Thoracic aorta (tissue), 2 donors: Measurements from ENCODE around the gene ZNF674. TPM values are rescaled to one million over a fixed set of nuclear protein-coding genes. Genes with fewer than 3 reads are reported as not detected.
A peak's percentile ranks its signal among the peaks of the same experiment; 100 is the strongest.

ENCODE experiments used
- ATAC-seq: fragments of 150-250 bp; one replicate; pipeline ENCODE4 v1.8.0; 2017; ENCODE audit warnings: low read depth; ENCODE audit not compliant: insufficient number of reproducible peaks, low FRiP score
- DNase-seq: peaks from one replicate; pipeline ENCODE4 v3.0.0-alpha.2; 2020; ENCODE audit warnings: low spot score
- H3K27ac ChIP-seq, 2 donors: fragments of 200-600 bp; sonication (generic); 1 replicate in 1 of 2; 2 replicates in 1 of 2; pipeline ENCODE4 v1.5.1; 2016; ENCODE audit warnings: mild to moderate bottlenecking in 2 of 2, moderate library complexity in 2 of 2
- H3K27me3 ChIP-seq: fragments of 200-600 bp; sonication (generic); replicated peaks from 2 replicates; pipeline ENCODE4 v1.6.0; 2016; ENCODE audit warnings: mild to moderate bottlenecking; ENCODE audit not compliant: insufficient read depth
- H3K36me3 ChIP-seq: fragments of 200-600 bp; sonication (generic); one replicate; pipeline ENCODE4 v1.5.1; 2016
- H3K4me1 ChIP-seq, 2 donors: fragments of 200-600 bp; sonication (generic); 1 replicate in 1 of 2; 2 replicates in 1 of 2; pipeline versions ENCODE4 v1.5.1 to v1.6.0; 2016; ENCODE audit warnings: low read depth in 2 of 2, mild to moderate bottlenecking in 1 of 2; ENCODE audit not compliant: control insufficient read depth in 1 of 2
- H3K4me3 ChIP-seq: fragments of 200-600 bp; sonication (generic); 2 replicates; pipeline ENCODE4 v1.5.1; 2016; ENCODE audit warnings: mild to moderate bottlenecking
- H3K9me3 ChIP-seq: fragments of 200-600 bp; sonication (generic); 2 replicates; pipeline ENCODE4 v1.5.1; 2016
- total RNA-seq, 2 donors: library from RNA; depleted of rRNA; stranded (reverse); fragments of >200 nt; gene quantifications; one replicate each; pipeline versions ENCODE4 v1.1.0 to v1.2.3, GENCODE V29; 2016
- TF ChIP-seq, protein P1 (sequence below): fragments of 200-600 bp; sonication (generic); IDR thresholded peaks from one replicate; pipeline ENCODE4 v1.5.1; 2019; ENCODE audit warnings: antibody characterized with exemption

Gene ZNF674
- total RNA-seq, 2 donors from 2014 or later = 8.1 to 15.6 TPM

DNA sequence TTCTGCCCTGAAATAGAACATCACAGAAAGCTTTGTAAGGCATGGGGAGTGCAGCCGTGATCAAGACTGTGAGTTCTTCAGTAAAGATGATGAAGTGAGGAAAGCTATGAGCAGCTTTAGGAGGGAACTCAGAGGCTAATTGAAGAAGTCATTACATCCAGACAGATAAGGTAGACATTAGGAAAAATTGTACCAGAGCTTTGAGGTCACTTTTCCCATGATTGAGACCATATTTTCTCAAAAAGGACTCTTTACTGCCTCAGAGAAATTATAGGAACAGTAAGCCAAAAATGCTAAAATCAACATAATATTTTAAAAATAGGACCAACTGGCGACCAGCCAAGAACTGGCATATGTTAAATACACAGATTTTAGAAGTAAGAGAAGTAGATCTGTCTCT, 39.5 kb upstream of the ZNF674 start:
- H3K27ac ChIP-seq = peak overlapping the region in 1 of 2 donors; percentile 81
- no peaks in the 10 kb centered on the region for H3K36me3 ChIP-seq
- TF ChIP-seq, protein P1, sequence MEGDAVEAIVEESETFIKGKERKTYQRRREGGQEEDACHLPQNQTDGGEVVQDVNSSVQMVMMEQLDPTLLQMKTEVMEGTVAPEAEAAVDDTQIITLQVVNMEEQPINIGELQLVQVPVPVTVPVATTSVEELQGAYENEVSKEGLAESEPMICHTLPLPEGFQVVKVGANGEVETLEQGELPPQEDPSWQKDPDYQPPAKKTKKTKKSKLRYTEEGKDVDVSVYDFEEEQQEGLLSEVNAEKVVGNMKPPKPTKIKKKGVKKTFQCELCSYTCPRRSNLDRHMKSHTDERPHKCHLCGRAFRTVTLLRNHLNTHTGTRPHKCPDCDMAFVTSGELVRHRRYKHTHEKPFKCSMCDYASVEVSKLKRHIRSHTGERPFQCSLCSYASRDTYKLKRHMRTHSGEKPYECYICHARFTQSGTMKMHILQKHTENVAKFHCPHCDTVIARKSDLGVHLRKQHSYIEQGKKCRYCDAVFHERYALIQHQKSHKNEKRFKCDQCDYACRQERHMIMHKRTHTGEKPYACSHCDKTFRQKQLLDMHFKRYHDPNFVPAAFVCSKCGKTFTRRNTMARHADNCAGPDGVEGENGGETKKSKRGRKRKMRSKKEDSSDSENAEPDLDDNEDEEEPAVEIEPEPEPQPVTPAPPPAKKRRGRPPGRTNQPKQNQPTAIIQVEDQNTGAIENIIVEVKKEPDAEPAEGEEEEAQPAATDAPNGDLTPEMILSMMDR = no peak
- H3K4me1 ChIP-seq = peaks cover 7 to 51% of the 10 kb centered on the region in 2 donors
- H3K27me3 ChIP-seq = no peaks in the 10 kb centered on the region
- no peak for ATAC-seq
- no peak for DNase-seq
- no peak overlapping the region for H3K4me3 ChIP-seq
- no peaks in the 10 kb centered on the region for H3K9me3 ChIP-seq

DNA sequence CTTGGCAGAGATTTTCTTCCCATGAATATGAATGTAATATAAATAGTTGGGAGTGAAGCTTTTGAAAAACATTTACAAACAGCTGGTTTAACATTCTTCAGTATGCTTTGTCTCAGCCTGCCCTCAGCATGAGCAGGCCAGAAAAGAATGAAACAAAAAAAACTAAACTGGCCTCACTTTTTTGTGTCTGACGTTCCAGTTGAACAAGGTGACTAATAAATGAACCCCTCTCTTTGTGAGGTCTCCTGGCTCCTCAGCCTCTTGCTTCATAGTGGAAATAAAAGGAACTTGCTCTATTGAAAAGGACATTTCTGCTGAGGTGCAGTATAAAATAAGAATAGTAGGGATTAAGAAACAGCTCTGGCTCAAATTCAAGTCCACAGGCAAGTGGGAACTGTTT, 37.7 kb upstream of the ZNF674 start:
- H3K36me3 ChIP-seq = no peaks in the 10 kb centered on the region
- H3K27ac ChIP-seq = peak overlapping the region; percentile 81 to 82
- H3K9me3 ChIP-seq = no peaks in the 10 kb centered on the region
- H3K27me3 ChIP-seq = no peaks in the 10 kb centered on the region
- H3K4me3 ChIP-seq = peak overlapping the region; percentile 4
- ATAC-seq = peak; percentile 56
- TF ChIP-seq, protein P1 = no peak
- peaks cover 6 to 33% of the 10 kb centered on the region in 2 donors for H3K4me1 ChIP-seq
- no peak for DNase-seq

DNA sequence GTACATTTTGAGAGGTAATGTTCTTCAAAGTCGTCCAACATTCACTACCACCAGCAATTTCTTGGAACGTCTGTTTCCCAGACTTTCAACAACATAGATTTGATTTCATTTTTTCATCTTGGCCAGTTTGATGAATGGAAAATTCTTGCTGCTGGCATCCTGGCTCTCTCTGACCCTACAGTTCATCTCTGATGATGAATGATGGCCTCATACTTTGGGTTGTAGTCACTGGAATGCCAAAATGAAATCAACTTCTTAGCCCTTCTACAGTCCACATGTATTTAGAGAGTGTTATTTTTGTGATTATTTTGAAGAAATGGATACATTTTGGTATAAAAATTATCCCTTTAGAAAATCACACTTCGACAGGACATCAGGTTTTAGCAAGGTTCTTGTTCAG, 37.1 kb upstream of the ZNF674 start:
- Histone ChIP-seq H3K27me3 (no peaks in the 10 kb centered on the region), H3K27ac (peak overlapping the region; percentile 81 to 82), H3K36me3 (no peaks in the 10 kb centered on the region), H3K9me3 (no peaks in the 10 kb centered on the region), H3K4me3 (peak overlapping the region; percentile 24), H3K4me1 (peaks cover 3 to 28% of the 10 kb centered on the region in 2 donors)
- peak; percentile 62 for ATAC-seq
- DNase-seq = no peak
- TF ChIP-seq, protein P1 = no peak

DNA sequence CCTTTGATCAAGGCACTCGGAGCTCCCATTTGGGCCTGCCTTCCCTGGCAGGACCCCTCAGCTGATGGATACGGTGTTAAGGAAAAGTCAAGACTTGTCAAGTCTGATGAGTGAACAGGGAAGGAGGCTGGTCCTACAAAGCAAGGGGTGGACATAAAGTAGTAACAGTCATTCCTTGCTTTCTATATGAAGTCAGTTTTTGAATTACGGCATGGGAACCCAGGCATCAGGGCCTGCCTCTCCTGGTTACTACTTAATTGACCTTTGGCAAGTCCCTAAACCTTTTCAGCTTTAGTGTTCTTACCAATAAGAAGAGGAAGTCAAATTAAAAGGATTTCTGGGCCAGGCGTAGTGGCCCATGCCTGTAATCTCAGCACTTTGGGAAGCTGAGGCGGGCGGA, 35.4 kb upstream of the ZNF674 start:
- TF ChIP-seq, protein P1 = no peak
- no peaks in the 10 kb centered on the region for H3K36me3 ChIP-seq

DNA sequence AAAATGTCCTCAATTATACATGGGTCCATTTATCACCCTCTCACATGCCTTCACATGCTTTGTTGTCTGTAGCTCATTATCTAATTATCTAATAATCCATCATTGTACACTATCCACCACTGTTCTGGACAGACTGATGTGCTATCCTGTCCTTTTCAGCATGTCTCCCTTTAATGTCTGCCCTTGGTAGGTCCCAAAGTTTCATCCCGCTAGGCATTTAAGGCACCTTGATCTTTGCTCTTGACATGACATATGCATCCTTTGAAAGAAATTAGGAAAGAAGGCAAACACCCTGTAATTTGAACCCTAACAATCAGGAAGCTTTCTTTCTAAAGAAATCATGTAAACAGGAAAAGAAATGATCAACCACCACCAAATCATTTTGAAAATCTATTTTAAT, 34.0 kb upstream of the ZNF674 start:
- no peak overlapping the region for H3K4me3 ChIP-seq
- H3K27ac ChIP-seq = no peak overlapping the region
- TF ChIP-seq, protein P1 = no peak
- H3K9me3 ChIP-seq = no peaks in the 10 kb centered on the region
- H3K27me3 ChIP-seq = no peaks in the 10 kb centered on the region
- peaks cover 3 to 18% of the 10 kb centered on the region in 2 donors for H3K4me1 ChIP-seq
- no peak for ATAC-seq
- no peaks in the 10 kb centered on the region for H3K36me3 ChIP-seq
- no peak for DNase-seq

More for the DNA sequence above, 35.4 kb upstream of the ZNF674 start:
- ATAC-seq = no peak
- Histone ChIP-seq H3K4me3 (no peak overlapping the region), H3K27me3 (no peaks in the 10 kb centered on the region), H3K9me3 (no peaks in the 10 kb centered on the region), H3K4me1 (peaks cover 3 to 18% of the 10 kb centered on the region in 2 donors), H3K27ac (no peak overlapping the region)
- DNase-seq = no peak
